NCI-H226 (cell line): Measurements from ENCODE around the gene CNTFR.

Source experiments
- DNase-seq: peaks from one replicate; pipeline ENCODE4 v3.0.0-alpha.2; 2015

Gene CNTFR

DNA sequence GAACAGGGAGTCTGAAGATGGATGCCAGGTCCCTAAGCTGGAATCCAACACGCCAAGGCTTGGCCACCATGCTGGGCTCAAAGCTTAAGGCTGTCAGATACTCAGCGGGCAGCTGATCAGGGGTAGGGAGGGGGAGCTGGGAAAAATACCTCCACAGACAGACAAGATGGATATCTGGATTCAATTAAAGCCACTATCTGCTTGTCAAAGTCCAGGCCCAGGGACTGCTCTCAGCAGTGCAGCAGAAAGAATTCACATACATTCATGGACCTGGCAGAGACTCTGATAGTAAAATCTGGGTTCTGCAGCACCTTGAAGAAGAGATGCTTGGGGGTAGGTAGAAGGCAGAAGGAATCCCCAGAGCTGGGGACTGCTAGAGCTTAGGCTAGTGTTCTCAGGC is 25.6 kb upstream of the CNTFR start:
- DNase-seq = no peak

DNA sequence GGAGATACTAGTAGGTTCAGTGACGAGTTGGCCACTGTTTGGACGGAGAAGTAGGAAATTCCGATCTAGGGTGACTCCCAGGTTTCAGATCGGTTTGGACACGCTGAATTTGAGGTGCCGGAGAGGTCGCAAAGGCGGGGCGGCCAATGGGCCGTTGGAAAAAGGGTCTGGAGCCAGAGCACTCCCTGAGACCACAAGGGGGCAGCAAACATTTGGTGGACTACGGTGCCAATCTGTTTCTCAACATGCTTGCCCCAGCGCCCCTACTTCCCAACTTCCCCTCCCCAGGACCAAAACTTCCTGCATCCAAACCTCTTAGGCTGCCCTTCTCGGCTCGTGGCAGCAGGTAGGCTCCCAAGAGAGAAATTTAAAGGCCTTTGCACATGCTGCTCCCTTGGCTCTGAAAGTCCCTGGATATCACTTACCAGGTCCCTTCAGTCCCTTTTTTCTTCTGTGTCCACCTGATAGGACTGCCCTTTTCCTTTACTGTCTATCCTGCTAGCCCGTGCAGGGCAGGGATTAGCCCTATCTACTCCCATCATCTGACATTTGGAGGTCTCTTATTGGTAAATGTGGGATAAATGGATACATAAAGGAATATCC is 23.4 kb upstream of the CNTFR start:
- DNase-seq = peak; percentile 32

DNA sequence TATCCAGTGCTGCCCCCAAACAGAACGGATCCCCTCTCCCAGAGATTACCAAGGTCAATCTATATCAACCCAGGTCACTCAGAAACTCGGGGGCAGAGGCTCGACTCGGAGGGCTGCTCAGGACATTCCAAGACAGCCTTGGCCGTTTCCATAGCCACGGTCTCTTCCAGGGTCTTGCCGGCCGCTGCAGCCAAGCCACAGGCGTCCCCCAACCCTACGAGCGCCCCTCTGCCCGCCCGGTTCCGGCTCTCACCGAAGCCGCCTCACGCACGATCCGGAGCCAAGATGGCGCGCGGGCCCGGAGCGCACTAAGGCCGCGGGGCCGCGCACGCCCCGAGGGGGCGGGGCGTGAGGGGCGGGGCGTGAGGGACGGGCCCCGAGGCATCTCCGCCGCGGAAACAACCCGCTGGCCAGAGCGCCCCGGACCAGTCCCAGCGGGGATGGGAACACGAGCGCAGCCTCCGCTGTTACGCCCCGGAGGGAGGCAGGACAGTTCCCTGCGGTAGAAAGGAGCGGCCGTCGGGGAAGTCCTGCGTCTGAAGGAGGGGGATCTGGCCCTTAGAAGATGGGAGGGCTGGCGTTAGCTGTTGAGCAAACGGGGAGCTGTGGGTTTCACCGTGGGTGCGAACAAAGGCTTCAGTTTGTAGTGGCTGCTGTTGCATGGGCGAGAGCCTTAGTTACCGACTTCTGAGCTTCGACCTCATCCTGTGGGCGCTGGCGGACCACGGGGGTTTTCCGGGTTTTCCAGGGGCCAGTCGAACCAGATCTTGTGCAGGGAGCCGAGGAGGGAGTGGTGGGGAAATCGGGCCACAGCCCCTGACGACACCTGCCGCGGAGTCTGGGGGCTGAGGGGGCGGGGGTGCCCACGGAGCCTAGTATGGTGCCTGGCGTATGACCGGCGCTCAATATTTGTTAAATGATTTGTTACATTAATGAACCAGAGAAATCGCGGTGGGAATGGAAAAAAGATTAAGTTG is 22.6 kb upstream of the CNTFR start, which contains the start of gene RPP25L:
Gene RPP25L, minus strand, starts transcription at position 287 of the 977 bp plus-strand sequence. CDS start 801 bp downstream, outside the sequence.
- DNase-seq = peak; percentile 65

DNA sequence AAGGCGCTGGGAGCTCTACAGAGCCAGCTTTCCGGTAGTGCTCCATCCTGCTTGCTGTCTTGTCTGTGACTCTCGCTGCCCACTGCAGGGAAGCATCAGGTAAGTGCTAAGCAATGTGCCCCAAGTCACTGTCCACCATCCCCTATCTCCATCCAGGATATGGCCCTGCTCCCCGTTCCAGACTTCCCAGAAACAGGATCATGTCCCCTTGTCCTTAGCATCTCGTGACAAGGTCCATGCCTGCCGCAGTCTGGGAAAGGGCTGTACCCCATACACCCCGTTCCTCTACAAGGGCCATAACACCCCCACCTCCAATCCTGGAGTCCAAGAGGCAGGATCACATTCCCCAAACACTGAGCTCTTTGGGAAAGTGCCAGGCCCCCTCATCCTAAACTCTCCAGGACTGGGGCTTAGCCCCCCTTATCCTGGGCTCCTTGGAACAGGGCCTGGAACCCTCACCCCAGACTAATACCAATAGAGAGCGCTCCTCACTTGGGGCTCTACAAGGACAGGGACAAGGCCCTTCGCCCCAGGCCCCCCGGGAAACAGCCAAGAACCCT is 21.8 kb upstream of the CNTFR start:
- DNase-seq = no peak

DNA sequence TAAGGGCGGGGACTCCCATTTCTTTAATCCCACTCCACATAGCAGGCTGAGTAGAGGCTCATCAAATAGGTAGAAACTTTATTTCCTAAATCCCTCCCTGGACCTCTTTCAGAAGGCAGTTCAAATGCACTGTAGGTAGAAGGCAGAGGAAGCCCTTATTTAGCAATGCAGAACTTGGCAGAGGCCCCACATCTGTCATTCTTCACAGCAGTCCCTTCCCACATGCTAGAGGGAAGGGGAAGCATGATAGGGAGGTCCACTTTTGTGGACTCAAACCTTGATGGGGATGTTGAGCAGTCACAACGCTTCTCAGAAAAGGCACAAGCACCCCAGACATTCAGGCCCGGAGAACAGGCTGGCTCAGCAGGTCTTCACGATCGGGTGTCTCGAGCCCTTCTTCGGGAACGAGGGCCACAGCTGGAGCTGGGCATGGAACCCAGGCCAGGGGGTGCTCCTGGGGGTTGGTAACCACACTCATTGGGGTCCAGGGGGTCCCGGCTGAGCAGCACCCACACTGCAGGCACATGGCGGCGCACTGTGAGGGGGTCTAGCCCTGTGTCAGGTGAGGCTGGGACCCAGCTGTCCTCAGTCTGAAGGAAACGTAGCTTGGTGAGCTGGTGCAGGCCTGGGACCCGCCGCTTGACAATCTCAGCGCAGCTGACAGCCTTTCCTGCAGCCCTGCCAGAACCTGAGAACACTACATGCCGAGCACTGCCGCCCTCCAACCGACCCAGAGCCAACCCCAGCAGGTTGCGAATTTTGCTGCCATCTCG is 21.1 kb upstream of the CNTFR start:
- no peak for DNase-seq

DNA sequence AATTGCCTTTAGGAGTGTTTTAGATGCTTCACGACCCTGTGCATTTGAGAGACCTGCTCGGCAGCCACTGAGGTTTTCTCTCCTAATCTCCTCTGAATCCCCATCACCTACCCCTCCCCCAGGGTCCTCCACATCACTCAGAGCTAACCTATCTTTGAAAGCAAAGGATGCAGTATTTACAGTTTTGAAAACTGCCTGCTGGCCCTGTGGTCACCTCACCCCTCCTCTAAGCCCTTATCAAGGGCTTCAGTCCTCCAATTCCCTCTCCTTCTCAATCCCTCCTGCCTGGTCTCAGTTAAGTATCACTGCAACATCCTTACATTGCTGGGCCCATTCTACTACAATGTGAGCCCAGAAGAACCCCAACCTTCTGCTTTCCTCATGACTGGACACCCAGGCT is 17.8 kb upstream of the CNTFR start:
- DNase-seq = no peak

DNA sequence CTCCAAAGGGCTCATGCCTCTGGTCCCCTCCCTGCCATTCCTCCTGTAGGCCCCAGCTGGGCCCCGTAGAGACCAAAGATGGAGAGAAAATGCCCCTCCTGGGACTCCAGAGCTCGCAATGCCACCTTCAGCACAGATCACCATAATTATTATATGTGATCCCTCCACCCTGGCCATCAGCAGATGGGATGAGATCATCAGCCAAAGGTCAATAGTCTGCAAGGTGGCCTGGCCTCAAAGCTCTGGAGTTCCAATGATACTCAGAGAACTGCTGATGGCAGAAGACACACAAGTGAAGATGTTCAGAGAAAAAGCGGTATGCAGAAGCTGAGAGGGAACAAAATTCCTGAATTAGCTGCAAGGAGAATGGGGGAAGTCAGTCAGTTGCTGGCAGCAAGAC is 17.4 kb upstream of the CNTFR start:
- DNase-seq = no peak

DNA sequence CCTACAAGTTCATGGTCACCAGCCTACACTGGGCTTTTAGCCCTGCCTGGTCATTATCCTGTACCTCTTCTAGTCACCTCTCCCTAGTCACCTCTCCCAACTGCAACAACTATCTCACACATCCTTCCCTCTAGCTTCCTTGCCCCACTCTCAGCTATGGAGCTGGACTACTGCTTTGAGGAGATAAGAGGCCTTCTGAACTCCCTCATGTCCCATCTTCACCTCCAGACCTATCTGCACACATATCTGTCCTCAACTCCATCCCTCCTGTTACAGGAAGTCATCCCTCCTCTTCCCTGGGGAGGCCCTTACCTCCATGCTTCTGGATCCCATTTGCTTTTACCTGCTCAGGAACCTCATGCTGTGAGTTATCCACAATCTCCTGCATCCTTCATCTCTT is 16.7 kb upstream of the CNTFR start:
- DNase-seq = no peak

DNA sequence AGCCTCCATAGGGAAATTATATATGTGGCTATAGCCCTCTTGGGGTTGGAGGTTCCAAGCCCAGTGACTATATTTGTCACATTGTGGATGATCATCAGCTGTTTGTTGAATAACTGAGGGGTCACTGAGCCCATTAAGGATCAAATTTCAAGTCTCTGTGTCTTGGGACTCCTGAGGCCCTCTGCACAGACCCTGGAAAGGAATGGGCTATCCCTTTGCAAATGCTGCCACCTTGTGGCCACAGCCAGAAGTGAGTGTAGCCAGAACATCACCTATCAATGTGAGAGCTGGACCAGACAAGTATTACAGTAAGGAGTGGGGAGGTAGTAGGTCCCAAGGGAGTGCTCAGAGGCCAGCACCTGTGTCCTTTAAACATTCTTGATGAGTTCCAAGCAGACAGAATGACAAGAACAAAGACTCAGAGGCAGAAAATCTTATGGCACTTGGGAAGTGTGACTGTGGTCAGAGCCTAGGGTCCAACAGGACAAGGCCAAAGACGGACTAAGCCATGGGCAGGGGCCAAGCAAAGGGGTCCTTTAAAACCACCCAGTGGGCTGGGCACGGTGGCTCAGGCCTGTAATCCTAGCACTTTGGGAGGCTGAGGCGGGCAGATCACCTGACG is 14.2 kb upstream of the CNTFR start:
- DNase-seq = no peak

DNA sequence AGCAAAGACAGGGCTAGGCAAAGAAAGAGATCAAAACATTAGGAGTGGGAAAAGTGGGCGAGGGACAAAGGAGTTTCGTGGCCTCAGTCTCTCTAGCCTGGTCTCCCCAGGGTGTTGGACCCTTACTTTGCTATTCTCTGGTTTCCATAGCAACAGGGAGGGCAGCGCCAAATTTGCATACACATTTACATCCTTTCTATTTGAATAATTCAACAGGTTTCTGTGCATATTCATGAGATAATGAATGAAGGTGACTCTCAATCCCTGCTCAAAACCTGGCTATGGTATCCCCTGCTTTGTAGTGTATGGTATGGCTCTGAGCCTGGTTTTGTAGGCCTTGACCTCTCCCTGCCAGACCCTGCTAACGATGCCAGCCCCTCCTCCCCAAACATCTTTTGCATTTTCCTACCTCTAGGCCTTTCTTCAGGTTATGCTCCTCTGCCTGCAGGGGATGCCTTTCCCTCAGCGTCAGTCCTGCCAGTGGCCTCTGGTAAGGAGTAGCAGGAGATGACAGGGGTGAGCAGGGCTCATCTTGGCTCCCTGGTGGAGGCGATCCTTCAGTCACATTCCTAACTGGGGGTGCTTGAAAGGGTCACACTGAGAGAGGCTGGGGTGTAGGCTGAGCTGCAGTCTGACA is 12.5 kb upstream of the CNTFR start:
- DNase-seq = no peak

DNA sequence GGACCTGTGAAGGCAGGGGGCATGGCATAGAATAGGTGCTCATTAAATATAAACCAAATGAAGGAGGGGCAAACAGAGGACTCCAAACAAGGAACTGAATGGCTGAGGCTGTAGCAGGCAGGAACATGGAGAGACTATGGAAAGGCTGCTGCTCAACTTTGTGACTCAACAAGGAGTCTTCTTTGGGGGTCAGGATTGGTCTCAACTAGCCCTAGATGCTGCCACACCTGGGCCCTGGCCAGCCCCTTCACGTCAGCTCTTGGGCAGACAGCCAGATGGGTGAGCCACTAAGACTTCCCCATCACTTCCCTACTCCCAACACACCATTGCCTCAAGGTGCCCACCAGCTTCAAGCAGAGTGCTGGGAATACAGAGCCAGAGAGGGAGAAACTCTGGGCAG is 11.4 kb upstream of the CNTFR start:
- no peak for DNase-seq

DNA sequence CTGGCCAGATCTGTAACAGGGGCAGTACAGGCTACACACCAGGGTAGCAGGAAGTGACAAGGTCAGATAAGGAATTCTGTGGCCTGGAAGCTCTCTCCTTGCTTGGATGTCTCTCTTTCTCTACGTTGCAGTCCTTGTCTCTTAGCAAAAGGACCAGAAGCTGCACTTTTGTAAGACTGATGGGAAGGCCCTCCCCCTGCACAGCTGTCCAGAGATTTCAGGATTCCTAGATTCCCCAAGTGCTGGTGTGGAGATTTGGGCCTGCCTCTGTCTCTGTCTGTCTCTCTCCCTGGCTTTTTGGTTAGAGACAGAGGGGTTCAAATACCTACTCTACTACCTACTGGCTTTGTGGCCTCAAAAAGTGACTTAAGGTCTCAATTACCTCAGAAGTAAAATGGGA is 10.0 kb upstream of the CNTFR start:
- DNase-seq = no peak

DNA sequence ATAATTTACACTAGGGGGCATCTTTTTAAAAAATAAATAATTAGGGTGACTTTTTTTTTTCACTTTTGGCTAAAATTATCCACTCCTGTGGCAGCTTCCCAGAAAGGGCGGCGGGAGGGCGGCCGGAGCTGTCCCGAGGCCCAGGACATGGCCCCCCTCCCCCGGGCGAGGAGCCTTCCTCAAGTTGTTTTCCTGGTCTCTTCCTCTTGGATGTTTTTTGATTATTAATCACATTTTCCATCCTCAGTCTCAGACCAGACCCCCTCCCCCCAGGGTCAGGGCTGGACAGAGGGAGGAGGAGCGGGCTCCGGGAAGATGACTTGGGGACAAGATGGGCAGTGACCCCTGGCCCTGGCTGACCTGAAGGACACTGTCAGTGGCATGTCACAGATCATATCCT is 4.7 kb upstream of the CNTFR start:
- no peak for DNase-seq

DNA sequence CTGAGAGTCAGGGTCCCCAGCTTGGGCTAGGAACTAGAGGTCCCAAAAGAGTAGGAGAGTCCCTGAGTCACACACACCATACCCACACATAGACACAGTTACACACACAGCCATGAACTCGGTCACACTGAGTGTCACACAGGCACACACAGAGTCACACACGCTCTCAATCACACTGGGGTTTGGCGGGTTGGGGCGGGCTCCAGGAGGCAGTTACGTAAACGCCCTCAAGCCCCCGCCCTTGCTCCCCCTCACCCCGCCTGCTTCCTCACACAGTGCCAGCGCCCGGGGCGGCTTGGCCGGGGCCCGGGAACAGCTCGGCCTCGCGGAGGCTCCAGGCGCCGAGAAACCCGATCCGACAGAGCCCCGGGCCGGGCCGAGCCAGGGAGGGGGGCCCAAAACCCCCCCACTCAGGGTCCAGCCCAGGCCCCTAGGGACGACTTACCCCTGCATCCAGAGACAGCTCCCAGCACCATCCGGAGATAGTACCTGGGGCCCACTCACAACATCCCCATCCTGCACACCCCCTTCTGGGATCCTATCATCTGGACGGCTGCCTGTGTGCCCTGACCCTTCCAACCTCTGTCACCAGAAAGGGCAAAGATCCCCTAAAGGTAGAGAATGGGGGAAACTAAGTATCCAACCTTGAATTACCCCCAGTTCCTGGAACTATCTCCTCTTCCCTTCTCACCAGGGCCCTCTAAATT is 3.5 kb upstream of the CNTFR start:
- no peak for DNase-seq

DNA sequence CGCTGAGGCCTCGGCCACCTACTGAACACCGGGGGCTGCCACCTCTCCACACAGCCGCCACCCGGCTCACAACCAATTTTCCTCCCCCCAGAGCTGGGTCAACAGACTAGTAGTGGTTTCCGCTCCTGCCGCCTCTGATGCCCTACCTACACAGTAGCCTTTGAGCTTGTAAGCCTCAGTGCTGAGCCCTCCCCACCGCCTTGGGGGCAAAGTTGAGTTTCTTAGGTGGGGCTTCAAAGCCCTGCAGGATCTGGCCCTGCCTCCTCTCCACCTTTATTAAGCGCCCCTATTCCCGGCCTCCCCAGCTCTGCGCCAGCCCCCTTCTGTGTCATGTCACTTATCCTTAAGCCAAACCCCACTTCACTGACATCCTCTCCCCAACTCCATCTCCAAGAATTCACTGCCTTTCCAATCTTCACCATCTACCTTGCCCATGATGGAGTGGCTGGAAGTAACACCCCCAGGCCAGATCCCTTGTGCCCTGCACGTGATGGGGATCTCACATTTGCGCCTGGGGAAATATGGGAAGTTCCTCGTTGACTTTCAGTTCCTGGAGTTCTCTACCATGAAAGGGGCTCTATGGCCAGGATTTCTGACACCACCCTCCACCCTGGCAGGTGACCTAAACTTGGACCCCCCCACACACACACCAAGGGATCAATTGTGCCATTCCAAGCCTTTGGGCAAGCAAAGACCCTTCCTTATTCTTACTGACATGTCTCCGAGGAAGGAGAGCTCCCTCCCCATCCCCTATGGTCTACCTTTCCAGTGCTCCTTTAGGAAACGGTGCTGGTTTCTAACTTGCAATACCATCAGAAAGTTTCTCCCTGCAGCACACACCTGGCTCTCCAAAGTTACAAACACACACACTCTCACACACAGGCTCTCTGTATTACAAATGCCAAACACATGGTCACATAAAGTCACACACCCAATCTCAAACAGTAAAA is 2.7 kb upstream of the CNTFR start:
- DNase-seq = no peak

DNA sequence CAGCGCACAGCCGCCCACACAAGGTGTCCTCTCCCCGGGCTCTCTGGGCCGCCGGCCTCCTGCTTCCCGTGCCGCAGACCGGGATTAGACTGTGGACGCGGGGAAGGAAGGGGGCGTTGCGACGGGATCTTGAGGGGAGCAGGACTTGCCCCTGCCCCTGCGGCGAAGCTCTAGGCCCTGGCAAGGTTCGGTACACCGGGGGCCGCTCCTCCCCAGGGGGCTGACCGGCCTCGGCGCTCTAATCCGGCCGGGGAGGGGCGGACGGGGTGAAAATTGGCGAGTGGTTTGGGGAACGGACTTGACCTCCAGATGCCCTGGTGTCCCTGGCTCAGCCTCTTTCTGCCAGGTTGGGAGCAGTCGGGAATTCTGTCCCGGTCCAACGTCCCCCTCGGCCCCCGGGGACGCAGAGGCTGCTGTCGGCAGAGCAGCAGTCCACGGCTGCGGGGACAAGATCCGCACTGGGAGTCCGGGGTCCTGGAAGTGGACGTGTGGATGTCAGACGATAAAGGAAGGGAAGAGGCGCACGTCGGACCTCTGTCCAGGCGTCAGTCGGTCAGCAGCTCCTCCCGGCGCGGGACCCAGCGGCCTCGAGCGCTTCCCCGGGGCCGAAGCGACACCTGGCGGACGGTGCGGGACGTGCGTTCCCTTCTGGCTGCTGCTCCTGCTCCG is 1.9 kb upstream of the CNTFR start:
- DNase-seq = peak; percentile 29

DNA sequence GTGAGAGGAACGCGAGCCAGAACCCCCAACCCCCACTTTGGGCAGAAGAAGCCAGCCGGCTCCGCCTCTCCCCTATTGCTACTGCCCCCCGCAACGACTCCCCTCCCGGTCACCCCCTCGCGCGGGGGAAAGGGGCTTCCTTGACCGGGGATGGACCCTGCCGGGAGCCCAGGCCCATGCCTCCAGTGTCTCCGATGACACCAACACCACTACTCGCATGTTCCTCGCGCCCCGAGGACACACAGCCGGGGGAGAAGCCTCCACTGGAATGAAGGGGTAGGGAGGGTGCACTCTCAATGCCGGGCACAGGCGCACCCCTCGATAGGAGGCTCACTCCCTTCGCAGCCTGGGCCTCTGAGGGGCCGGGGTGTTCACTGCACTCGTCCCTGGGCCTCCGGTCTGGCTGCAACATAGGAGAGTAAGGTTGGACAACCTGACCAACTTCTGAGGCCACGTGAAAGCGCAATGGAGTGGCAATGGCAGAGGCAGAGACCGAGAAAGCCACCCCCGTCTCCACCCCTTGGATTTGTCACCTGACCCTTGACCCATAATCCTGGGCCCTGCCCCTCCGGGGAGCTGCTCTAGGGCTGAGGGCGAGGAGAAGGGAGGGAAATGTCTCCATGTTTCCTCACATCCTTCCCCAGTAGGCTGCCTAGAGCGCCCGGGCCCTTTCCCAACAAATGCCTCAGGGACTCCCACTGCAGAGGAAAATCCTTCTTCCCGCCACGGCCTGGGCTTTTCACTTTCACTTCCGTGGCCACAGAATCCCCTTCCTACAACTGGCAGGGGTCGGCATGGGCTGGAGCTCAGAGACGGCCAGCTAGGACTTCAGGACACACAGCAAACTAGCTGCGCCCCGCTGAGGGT is 1.1 kb upstream of the CNTFR start:
- DNase-seq = no peak
